Lower lobe of right lung (tissue), 2 donors: Measurements from ENCODE around the gene CCL7. TPM values are rescaled to one million over a fixed set of nuclear protein-coding genes. Genes with fewer than 3 reads are reported as not detected.

Experiments
- ATAC-seq, 2 donors: fragments of 200-7000 bp; cut with Tn5 transposase; one replicate each; pipeline ENCODE4 v1.9.1; 2020 to 2022; ENCODE audit warnings: mild to moderate bottlenecking in 2 of 2, moderate library complexity in 2 of 2
- DNase-seq: peaks from one replicate; pipeline ENCODE4 v3.0.0-alpha.2; 2020
- H3K27ac ChIP-seq: fragments of 200-600 bp; one replicate; pipeline ENCODE4 v1.8.0; 2022
- H3K27me3 ChIP-seq: fragments of 200-600 bp; one replicate; pipeline ENCODE4 v1.8.0; 2022; ENCODE audit warnings: low read depth
- H3K36me3 ChIP-seq: fragments of 200-600 bp; one replicate; pipeline ENCODE4 v1.8.0; 2022; ENCODE audit warnings: mild to moderate bottlenecking
- H3K4me1 ChIP-seq: fragments of 200-600 bp; one replicate; pipeline ENCODE4 v1.8.0; 2022
- H3K4me3 ChIP-seq: fragments of 200-600 bp; one replicate; pipeline ENCODE4 v1.8.0; 2022; ENCODE audit warnings: mild to moderate bottlenecking
- H3K9me3 ChIP-seq: fragments of 200-600 bp; one replicate; pipeline ENCODE4 v1.8.0; 2022
- intact Hi-C: fragments of 100-400 bp; cut with DNase I; formaldehyde crosslinking; loops from one replicate; pipeline ENCODE4 v1.11.0; 2022
- long read RNA-seq: library from polyadenylated mRNA; unstranded; transcript quantifications from one replicate; pipeline ENCODE4 v2.0.0, GENCODE V29; 2021
- total RNA-seq: library from RNA; stranded (reverse); fragmentation: NEBNext Ultra II Directional; extraction: Animal tissue kit (Norgen Biotek cat#: 25700); gene quantifications from one replicate; pipeline ENCODE4 v1.2.1, GENCODE V29; 2021
- TF ChIP-seq, protein P1 (sequence below): fragments of 200-600 bp; IDR thresholded peaks from one replicate; pipeline ENCODE4 v1.8.0; 2022; ENCODE audit warnings: antibody characterized with exemption, mild to moderate bottlenecking
- donor health status: DM: no; HTN: yes; CAD: no; lungs with severe emphysema.

CCL7 gene
- not detected for total RNA-seq
- long read RNA-seq, result 0 reads

DNA sequence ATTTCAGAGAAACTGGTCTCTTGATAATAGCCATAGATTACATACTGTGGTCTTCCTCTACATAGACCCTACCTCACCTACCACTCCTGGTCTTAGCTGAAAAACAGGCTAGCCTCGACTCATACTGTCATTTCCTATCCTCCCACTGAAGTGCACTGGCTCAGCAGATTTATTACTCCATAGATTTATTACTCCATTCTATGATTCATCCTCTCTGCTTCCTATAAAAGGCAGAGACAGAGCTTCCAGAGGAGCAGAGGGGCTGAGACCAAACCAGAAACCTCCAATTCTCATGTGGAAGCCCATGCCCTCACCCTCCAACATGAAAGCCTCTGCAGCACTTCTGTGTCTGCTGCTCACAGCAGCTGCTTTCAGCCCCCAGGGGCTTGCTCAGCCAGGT, at the start of gene CCL7:
CCL7 (plus strand) TSS at position 253 of the 400 bp plus-strand sequence; CDS start at position 323, 70 bp downstream.
- intact Hi-C loops, result no loop called here
- H3K4me1 ChIP-seq, result no peaks in the 10 kb centered on the region
- DNase-seq, result no peak
- no peaks in the 10 kb centered on the region for H3K27me3 ChIP-seq
- H3K4me3 ChIP-seq, result no peak within 1 kb of the TSS
- ATAC-seq, result no peak
- no peaks in the 10 kb centered on the region for H3K36me3 ChIP-seq
- no peaks in the 10 kb centered on the region for H3K9me3 ChIP-seq
- H3K27ac ChIP-seq, result no peak within 1 kb of the TSS
- TF ChIP-seq, protein P1, sequence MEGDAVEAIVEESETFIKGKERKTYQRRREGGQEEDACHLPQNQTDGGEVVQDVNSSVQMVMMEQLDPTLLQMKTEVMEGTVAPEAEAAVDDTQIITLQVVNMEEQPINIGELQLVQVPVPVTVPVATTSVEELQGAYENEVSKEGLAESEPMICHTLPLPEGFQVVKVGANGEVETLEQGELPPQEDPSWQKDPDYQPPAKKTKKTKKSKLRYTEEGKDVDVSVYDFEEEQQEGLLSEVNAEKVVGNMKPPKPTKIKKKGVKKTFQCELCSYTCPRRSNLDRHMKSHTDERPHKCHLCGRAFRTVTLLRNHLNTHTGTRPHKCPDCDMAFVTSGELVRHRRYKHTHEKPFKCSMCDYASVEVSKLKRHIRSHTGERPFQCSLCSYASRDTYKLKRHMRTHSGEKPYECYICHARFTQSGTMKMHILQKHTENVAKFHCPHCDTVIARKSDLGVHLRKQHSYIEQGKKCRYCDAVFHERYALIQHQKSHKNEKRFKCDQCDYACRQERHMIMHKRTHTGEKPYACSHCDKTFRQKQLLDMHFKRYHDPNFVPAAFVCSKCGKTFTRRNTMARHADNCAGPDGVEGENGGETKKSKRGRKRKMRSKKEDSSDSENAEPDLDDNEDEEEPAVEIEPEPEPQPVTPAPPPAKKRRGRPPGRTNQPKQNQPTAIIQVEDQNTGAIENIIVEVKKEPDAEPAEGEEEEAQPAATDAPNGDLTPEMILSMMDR, result no peak

DNA sequence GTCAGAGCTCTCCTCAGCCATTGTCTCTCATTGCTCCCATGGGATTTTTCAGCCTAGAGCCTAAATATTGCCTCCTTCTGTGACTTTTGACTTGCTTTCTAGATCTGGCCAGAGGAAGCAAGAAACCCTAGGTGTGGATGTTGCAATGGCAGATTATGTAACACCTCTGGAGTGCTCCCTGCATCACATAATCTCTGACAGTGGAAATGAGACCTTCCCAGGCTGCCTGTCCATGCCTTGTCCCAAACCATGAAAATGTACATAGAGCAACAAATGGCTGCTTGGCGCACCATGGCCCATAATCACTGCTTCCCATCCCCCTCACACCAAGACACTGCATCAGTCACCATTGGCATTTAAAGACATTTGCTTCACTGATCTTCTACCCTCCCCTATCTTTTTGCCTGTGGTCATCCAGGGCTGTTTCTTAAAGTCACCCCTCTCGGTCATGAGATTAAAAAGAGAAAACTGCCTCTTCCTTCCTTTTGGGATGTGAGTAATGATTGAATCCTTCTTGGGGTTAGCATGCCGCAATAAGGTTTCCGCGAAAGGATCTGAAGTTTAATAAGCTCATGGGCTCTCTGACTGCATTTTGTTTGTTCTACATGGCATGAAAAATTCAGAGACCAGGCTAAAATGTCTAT, 49.1 kb upstream of the CCL7 start:
- Histone ChIP-seq H3K27ac (no peak overlapping the region), H3K4me3 (no peak overlapping the region), H3K27me3 (no peaks in the 10 kb centered on the region), H3K4me1 (peaks cover 45% of the 10 kb centered on the region), H3K9me3 (no peaks in the 10 kb centered on the region), H3K36me3 (no peaks in the 10 kb centered on the region)
- intact Hi-C loops, result no loop called here
- ATAC-seq (peak; percentile 79 to 86), DNase-seq (no peak)
- TF ChIP-seq, protein P1, result no peak

- Histone ChIP-seq H3K4me3 (no peak overlapping the region), H3K27me3 (no peaks in the 10 kb centered on the region), H3K4me1 (peaks cover 50% of the 10 kb centered on the region), H3K9me3 (no peaks in the 10 kb centered on the region), H3K27ac (no peak overlapping the region), H3K36me3 (no peaks in the 10 kb centered on the region)
- intact Hi-C loops, result no loop called here
- ATAC-seq, result no peak
- DNase-seq, result no peak
- TF ChIP-seq, protein P1, result no peak
These were observed 48.6 kb upstream of the CCL7 start for GRCh38 chr17:34221411-34221810.

DNA sequence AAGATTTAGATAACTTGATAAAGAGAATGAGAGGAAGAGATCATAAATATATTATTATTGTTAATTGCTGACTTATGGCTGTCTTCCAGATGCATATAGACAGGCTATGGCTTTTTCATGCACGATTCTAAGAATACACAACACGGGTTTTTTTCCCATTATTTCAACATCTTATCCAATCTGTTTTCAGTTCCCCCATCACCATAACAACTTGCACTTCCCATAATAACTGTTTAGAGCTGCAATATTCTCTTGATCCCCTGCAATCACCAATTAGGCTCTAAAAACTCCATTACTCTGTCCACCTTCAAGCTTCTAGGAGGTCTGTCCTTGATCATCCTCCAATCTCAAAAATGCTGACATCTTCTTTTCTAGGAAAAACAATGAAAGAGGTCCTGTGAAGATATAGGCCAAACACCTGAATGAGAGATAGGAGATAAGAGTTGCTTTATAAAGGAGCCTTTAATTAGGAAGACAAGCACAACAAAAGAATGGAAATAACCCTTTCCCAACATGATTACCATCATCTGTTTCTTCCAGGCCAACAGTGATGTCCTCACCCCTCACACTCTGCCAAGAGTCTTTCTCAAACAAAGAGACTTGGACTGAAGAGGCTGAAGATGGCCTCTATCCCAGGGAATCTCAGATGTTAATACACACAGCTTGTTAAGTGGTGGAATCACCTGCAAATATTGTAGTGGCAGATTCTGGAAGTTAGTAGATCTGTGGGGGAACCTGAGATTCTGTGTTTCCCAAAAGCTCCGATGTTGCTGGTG, 47.1 kb upstream of the CCL7 start:
- Histone ChIP-seq H3K27me3 (no peaks in the 10 kb centered on the region), H3K4me1 (peaks cover 54% of the 10 kb centered on the region), H3K4me3 (no peak overlapping the region), H3K9me3 (no peaks in the 10 kb centered on the region), H3K27ac (no peak overlapping the region), H3K36me3 (no peaks in the 10 kb centered on the region)
- intact Hi-C loops, result no loop called here
- DNase-seq (no peak), ATAC-seq (no peak)
- TF ChIP-seq, protein P1, result no peak

- DNase-seq (no peak), ATAC-seq (no peak)
- H3K27ac ChIP-seq, result no peak overlapping the region
- no peaks in the 10 kb centered on the region for H3K9me3 ChIP-seq
- H3K4me1 ChIP-seq, result peaks cover 38% of the 10 kb centered on the region
- TF ChIP-seq, protein P1, result no peak
- intact Hi-C loops, result no loop called here
- H3K4me3 ChIP-seq, result no peak overlapping the region
- H3K36me3 ChIP-seq, result no peaks in the 10 kb centered on the region
- H3K27me3 ChIP-seq, result no peaks in the 10 kb centered on the region
These were observed 45.0 kb upstream of the CCL7 start for GRCh38 chr17:34225046-34225445.
